Testis (tissue), 2 donors: Measurements from ENCODE around the gene INO80E.

ENCODE experiments used
- POLR2A ChIP-seq: fragments of 450-650 bp; IDR thresholded peaks from one replicate; pipeline ENCODE4 v1.6.1; 2017; ENCODE audit warnings: antibody characterized with exemption, mild to moderate bottlenecking, moderate library complexity
- TF ChIP-seq, protein P1 (sequence below), 3 experiments: fragments of 450-650 bp in 2 of 3; fragments of 200-600 bp in 1 of 3; sonication (generic) in 1 of 3; IDR thresholded peaks; one replicate each; pipeline ENCODE4 v1.5.1; 2016 to 2019; ENCODE audit warnings: antibody characterized with exemption in 3 of 3, mild to moderate bottlenecking in 2 of 3, moderate library complexity in 1 of 3

- TF ChIP-seq, protein P1, sequence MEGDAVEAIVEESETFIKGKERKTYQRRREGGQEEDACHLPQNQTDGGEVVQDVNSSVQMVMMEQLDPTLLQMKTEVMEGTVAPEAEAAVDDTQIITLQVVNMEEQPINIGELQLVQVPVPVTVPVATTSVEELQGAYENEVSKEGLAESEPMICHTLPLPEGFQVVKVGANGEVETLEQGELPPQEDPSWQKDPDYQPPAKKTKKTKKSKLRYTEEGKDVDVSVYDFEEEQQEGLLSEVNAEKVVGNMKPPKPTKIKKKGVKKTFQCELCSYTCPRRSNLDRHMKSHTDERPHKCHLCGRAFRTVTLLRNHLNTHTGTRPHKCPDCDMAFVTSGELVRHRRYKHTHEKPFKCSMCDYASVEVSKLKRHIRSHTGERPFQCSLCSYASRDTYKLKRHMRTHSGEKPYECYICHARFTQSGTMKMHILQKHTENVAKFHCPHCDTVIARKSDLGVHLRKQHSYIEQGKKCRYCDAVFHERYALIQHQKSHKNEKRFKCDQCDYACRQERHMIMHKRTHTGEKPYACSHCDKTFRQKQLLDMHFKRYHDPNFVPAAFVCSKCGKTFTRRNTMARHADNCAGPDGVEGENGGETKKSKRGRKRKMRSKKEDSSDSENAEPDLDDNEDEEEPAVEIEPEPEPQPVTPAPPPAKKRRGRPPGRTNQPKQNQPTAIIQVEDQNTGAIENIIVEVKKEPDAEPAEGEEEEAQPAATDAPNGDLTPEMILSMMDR (IDR thresholded peaks at IDR 0.05), result no peak
- no peak for TF ChIP-seq POLR2A
Observed at GRCh38 chr16:30003670-30004423, 7.8 kb downstream of the INO80E start.
